ENCODE measurements around the gene RCCD1. TPM values are rescaled to one million over a fixed set of nuclear protein-coding genes. Genes with fewer than 3 reads are reported as not detected.
A peak's percentile ranks its signal among the peaks of the same experiment; 100 is the strongest.

RCCD1 gene
- total and polyA plus RNA-seq, 2 donors from 2014 or later: 11.6 TPM

DNA sequence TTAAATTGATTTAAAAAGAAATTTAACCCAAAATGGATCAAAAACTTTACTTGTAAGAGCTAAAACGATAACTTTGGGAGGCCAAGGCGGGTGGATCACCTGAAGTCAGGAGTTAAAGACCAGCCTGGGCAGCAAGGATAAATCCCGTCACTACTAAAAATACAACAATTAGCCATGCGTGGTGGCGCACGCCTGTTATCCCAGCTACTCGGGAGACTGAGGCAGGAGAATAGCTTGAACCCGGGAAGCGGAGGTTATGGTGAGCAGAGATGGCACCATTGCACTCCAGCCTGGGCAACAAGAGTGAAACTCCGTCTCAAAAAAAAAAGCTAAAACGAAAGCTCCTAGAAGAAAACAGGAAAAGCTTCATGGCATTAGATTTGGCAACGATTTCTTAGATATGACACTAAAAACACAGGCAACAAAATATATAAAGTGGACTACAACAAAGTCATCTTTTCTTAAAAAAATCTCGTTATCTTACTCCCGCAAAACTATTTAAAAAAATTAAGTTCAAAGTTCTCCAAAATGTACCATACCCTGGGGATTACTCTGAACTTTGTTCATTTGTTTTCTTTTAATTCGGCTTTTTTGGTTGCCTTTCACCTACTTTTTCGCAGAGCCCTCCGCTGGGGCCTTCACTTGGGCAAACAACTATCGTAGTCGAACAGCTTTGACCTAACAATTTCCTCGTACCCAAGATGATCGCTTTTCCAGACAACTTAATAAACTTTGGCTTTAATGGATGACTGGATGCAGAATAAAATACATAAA, 25.3 kb upstream of the RCCD1 start:
- TF ChIP-seq, protein P1, sequence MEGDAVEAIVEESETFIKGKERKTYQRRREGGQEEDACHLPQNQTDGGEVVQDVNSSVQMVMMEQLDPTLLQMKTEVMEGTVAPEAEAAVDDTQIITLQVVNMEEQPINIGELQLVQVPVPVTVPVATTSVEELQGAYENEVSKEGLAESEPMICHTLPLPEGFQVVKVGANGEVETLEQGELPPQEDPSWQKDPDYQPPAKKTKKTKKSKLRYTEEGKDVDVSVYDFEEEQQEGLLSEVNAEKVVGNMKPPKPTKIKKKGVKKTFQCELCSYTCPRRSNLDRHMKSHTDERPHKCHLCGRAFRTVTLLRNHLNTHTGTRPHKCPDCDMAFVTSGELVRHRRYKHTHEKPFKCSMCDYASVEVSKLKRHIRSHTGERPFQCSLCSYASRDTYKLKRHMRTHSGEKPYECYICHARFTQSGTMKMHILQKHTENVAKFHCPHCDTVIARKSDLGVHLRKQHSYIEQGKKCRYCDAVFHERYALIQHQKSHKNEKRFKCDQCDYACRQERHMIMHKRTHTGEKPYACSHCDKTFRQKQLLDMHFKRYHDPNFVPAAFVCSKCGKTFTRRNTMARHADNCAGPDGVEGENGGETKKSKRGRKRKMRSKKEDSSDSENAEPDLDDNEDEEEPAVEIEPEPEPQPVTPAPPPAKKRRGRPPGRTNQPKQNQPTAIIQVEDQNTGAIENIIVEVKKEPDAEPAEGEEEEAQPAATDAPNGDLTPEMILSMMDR (IDR thresholded peaks at IDR 0.05; ENCODE audit: borderline replicate concordance, extremely low read depth, insufficient read depth): no peak
- H3K36me3 ChIP-seq (ENCODE audit: control insufficient read depth in 2 of 3, insufficient read depth in 3 of 3, low read length in 3 of 3): no peaks in the 10 kb centered on the region
- H3K9me3 ChIP-seq (ENCODE audit: control insufficient read depth in 2 of 3, insufficient read depth in 1 of 3, low read length in 3 of 3): no peaks in the 10 kb centered on the region
- no peaks in the 10 kb centered on the region for H3K27me3 ChIP-seq (ENCODE audit: control insufficient read depth, insufficient read depth, low read length)
- DNase-seq: peak in 1 of 5 donors; percentile 41
- peaks cover 0 to 22% (median 11%) of the 10 kb centered on the region in 3 donors for H3K4me1 ChIP-seq (ENCODE audit: control insufficient read depth in 2 of 3, insufficient read depth in 2 of 3, low read depth in 1 of 3, low read length in 3 of 3)
- H3K4me3 ChIP-seq (ENCODE audit: low read length in 3 of 3): peak overlapping the region; percentile 62 to 80 (median 63)
- FAIRE-seq: no peak
- intact Hi-C loops (cut with DNase I): no loop called here
- peak overlapping the region; percentile 41 to 86 (median 68) for H3K9ac ChIP-seq (ENCODE audit: low read length in 3 of 3)
- peak overlapping the region; percentile 94 to 95 for H3K27ac ChIP-seq (ENCODE audit: low read depth in 2 of 2, low read length in 2 of 2)

DNA sequence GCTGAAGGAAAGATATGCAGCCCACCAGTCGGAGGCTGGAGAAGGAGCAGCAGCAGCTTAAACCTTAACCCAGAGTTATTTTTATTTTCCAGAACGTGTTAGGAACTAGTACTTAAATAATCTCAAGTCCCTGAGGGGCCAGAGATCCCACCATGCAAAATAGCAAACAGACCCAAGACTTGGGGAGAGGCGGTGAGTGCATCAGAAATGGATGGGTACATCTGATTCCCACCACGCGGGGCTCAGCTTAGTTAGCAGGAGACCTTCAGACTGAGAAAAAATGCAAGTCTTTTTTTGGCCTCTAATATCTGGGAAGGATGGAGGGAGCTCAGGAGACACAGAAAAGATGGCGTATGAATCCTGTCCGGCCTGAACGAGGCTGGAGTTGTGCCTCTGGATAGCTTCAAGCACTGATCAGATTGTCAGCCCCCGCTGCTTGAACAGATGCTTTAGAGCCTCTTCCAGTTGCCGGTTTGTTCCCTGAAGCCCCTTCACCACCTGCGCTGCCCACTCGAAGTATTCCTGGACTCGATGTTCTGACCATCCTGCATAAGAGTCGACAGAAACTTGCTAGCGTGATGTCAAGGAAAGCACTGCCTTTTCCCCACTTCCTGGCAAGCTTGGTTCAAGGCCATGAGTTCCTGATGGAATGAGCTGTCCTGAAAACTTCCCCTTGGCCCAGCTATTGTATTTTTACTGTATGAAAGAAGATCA, 23.7 kb upstream of the RCCD1 start:
- DNase-seq: peak in 2 of 5 donors; percentile 7 to 45
- Histone ChIP-seq H3K9ac (ENCODE audit: low read length in 3 of 3) (peak overlapping the region in 1 of 3 donors; percentile 86), H3K4me1 (ENCODE audit: control insufficient read depth in 2 of 3, insufficient read depth in 2 of 3, low read depth in 1 of 3, low read length in 3 of 3) (peaks cover 0 to 29% (median 12%) of the 10 kb centered on the region in 3 donors), H3K27me3 (ENCODE audit: control insufficient read depth, insufficient read depth, low read length) (no peaks in the 10 kb centered on the region), H3K4me3 (ENCODE audit: low read length in 3 of 3) (peak overlapping the region in 2 of 3 donors; percentile 63 to 80), H3K9me3 (ENCODE audit: control insufficient read depth in 2 of 3, insufficient read depth in 1 of 3, low read length in 3 of 3) (no peaks in the 10 kb centered on the region), H3K36me3 (ENCODE audit: control insufficient read depth in 2 of 3, insufficient read depth in 3 of 3, low read length in 3 of 3) (no peaks in the 10 kb centered on the region), H3K27ac (ENCODE audit: low read depth in 2 of 2, low read length in 2 of 2) (peak overlapping the region; percentile 94 to 95)
- intact Hi-C loops (cut with DNase I): no loop called here
- TF ChIP-seq, protein P1 (IDR thresholded peaks at IDR 0.05; ENCODE audit: borderline replicate concordance, extremely low read depth, insufficient read depth): no peak
- no peak for FAIRE-seq

DNA sequence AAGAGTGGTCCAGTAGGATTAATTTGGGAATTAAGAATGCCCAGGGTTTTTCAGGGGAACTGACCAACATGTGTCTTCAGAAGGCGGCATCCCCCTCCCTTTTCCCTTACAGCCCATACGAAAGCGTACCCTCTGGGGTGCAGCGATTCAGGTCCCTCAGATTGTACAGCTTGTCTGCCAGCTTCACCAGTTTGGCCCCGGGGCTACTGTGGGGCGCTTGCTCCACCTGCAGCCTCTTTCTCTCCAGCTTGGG, 23.2 kb upstream of the RCCD1 start:
- intact Hi-C loops (cut with DNase I): no loop called here
- DNase-seq: no peak
- TF ChIP-seq, protein P1 (IDR thresholded peaks at IDR 0.05; ENCODE audit: borderline replicate concordance, extremely low read depth, insufficient read depth): no peak
- Histone ChIP-seq H3K4me3 (ENCODE audit: low read length in 3 of 3) (peak overlapping the region in 1 of 3 donors; percentile 87), H3K4me1 (ENCODE audit: control insufficient read depth in 2 of 3, insufficient read depth in 2 of 3, low read depth in 1 of 3, low read length in 3 of 3) (peaks cover 0 to 34% (median 14%) of the 10 kb centered on the region in 3 donors), H3K27me3 (ENCODE audit: control insufficient read depth, insufficient read depth, low read length) (no peaks in the 10 kb centered on the region), H3K9ac (ENCODE audit: low read length in 3 of 3) (peak overlapping the region in 1 of 3 donors; percentile 80), H3K36me3 (ENCODE audit: control insufficient read depth in 2 of 3, insufficient read depth in 3 of 3, low read length in 3 of 3) (no peaks in the 10 kb centered on the region), H3K9me3 (ENCODE audit: control insufficient read depth in 2 of 3, insufficient read depth in 1 of 3, low read length in 3 of 3) (no peaks in the 10 kb centered on the region), H3K27ac (ENCODE audit: low read depth in 2 of 2, low read length in 2 of 2) (peak overlapping the region; percentile 80 to 94)
- FAIRE-seq: no peak

All from kidney (tissue), 14 donors.